Measurements from ENCODE around the gene CDC26.
A peak's percentile ranks its signal among the peaks of the same experiment; 100 is the strongest.
"Not testable (repeated sequence)": the region's sequence is repeated elsewhere in the genome, so short reads cannot be mapped to it uniquely, and the experiment has no call there.

CDC26 gene

DNA sequence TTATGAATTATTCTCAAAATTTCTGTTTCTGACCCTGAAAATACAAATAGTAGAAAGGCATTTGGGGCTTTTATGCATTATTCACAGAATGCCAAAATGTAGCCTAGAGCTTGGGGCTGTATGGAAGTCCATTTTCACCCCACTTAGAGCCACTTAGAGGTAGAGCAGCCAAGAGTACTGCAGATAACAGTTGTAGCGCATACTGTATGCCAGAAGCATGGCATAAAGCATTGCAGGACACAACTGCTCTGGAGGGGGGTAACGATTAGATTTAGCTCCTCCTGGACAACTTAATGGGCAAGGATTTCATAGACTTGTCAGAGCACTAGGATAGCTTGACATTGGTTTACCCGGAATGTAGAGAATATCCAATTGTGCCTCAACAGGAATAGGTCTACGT is 38.3 kb downstream of the CDC26 start:
- DNase-seq, result no peak

- DNase-seq, result not testable (repeated sequence)
Measured at GRCh38 chr9:113235701-113236255, 39.6 kb downstream of the CDC26 start.

DNA sequence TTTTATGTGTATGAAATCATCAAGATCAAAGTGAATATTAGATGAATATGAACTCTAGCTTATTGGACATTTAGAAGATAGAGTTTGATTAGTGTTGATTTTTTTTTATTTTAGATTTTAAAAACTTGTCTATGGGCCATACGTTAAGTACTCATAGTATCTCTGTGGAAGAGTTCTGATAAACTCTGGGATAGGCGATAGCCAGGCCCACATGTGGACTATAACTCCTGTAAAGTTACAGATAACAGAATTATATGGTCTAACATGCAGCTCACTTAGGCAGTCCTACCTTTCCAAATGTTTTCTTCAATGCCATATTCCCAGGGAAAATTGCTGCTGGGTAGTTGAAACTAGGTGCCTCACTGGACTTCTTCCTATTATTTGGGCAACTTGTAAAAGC is 43.7 kb downstream of the CDC26 start:
- DNase-seq, result no peak

- no peak for DNase-seq
Measured at GRCh38 chr9:113228130-113228665, 47.2 kb downstream of the CDC26 start.

- no peak for DNase-seq
Measured at GRCh38 chr9:113227436-113227835, 47.9 kb downstream of the CDC26 start.

- no peak for DNase-seq
Measured at GRCh38 chr9:113223963-113224362, 51.4 kb downstream of the CDC26 start.

DNA sequence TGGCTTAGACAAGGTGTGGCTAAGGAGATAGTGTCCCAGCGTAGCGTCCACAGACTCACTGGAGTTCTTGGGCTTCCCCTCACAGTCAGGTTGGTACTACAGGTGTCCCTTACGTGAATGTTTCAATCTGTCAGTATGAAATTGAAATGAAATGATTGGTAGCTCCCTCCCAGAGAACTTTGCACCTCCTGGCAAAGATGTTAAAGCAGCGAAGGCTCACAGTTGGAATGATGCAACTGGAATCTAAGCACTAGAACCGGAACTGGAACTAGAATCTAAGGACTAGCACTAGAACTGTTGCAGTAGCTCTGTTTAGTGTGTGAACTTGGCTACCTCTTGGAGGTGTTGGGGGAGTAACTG is 52.9 kb downstream of the CDC26 start:
- no peak for DNase-seq

DNA sequence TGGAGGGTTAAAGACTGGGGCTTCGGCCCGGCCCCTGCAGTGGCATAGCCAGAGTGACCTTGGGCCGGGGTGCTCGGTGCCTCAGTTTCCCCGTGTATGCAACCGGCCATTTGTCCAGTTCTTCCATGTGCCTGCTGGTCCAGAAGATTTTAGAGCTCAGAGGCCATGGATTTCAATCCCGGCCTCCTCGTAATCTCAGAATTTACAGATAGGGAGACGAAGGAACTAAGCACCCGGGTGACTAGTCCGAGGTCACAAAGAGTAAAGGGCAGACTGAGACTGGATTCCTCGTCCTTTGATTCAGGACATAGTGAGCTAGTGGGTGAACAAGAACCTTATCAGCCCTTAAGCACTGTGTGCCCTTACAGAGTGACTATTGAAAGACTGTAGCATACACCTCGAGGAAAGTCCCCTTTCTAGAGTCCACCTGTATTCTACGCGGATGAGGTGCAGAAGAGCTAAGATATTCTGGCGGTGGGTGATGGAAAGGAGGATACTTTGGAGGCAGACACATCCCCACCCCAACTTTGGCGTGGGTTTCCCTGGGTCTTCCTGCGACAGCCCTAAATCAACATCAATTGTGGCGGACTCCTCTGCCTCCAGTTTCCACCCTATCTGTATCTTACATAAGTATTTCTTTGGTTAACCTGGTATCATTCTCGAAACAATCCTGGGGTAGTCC is 53.4 kb downstream of the CDC26 start:
- no peak for DNase-seq

- DNase-seq, result peak; percentile 94
Measured at GRCh38 chr9:113221003-113221799, 54.2 kb downstream of the CDC26 start, which contains the start of the genes FKBP15 and SLC31A1. TSS of gene FKBP15 (minus strand) at chr9:113221277. CDS start at chr9:113221243, 34 bp downstream. TSS of gene SLC31A1 (plus strand) at chr9:113221544. CDS start at chr9:113256149, 34,605 bp downstream.

- no peak for DNase-seq
Measured at GRCh38 chr9:113220467-113221002, 54.8 kb downstream of the CDC26 start.

DNA sequence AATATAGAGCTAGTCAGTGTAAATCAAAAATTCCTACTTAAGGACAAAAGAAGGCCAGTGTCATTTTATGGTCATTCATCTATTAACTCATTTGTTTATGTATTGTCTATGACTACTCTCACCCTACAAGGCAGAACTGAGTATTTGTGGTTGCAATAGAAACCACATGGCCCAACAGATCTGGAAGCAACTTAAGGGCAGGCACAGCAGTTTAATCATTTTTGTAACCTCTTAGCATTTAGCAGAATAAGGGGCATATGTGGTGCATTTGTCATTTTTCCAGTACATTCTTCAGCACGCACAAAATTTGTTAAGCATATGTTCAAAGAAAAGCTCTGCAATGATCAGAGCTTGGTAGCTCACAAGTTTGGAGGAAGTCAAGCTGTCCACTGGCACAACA is 55.4 kb downstream of the CDC26 start:
- no peak for DNase-seq

DNA sequence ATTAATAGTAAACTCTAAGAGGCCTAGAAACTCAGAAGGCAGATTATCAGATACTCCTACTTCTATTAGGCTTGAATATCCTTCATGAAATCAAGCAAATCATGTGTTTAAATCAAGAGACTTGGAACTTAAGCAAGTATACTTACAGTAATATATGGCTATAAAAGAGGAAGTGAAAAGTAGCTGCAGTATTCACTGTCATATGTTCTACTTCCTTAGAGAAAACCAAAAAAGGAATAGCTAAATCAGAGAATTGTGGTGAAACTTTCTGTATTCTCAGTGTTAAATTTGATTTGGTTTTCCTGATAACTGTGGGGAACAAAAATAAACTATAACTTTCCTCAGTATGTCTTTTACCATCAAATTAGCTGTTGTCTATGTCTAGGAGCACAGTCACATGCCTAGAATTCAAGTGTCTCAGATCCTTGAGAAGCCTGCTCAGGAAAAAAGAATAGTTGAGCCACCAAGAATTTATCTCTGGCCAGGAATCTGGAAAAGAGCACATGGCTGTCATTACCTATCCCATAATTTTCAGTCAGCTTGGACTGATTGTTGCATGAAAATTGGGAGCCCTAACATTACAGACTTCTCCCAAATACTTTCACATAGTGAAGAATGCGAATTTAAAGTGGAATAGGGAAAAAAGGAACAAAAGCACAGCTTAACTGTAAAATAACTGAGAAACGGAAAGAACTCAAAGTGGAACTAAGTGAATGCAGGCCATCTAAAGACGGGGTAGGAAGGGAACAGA is 56.0 kb downstream of the CDC26 start:
- DNase-seq, result no peak

All from activated CD4-positive, CD25-positive, alpha-beta regulatory T cell treated with anti-CD3 and anti-CD28 coated beads, Interleukin-2, amount 50 U/mL, for 72 hours (primary cell).